ENCODE data around the gene LZTFL1. TPM values are rescaled to one million over a fixed set of nuclear protein-coding genes. Genes with fewer than 3 reads are reported as not detected.
A peak's percentile ranks its signal among the peaks of the same experiment; 100 is the strongest.

LZTFL1 gene
- total RNA-seq, 1 experiment from 2014 or later = 9.1 TPM

GRCh38 chr3:45787551-45787950, 54.4 kb downstream of the LZTFL1 start:
- CTCF ChIA-PET = no interaction called here
- H3K27me3 Mint-ChIP-seq (ENCODE audit: insufficient read depth, unreplicated experiment) = peaks cover 5% of the 10 kb centered on the region
- intact Hi-C loops (cut with micrococcal nuclease; ENCODE audit: unreplicated experiment) = no loop called here
- H3K27ac Mint-ChIP-seq (ENCODE audit: unreplicated experiment) = no peak overlapping the region
- no peak for DNase-seq
- BruUV-seq (replicated peaks) = no TSS peak
- no peaks in the 10 kb centered on the region for H3K4me1 Mint-ChIP-seq (ENCODE audit: low read depth, unreplicated experiment)
- POLR2A ChIA-PET = no interaction called here
- no peak for TF ChIP-seq CTCF (IDR thresholded peaks at IDR 0.05; ENCODE audit: insufficient read depth in 1 of 2, low read depth in 1 of 2, low read length in 1 of 2, severe bottlenecking in 1 of 2, unreplicated experiment in 1 of 2)
- Histone ChIP-seq H3K27me3 (replicated peaks; ENCODE audit: control insufficient read depth, insufficient read depth, low read length) (no peaks in the 10 kb centered on the region), H3K36me3 (ENCODE audit: control insufficient read depth, insufficient read depth, low read length) (no peaks in the 10 kb centered on the region), H3K4me1 (no peaks in the 10 kb centered on the region), H3K4me3 (ENCODE audit: low read depth, low read length) (no peak overlapping the region), H3K9me3 (0 out of 2 replicates have a peak, but pooled peaks cover 4% of the 10 kb centered on the region)
- no peaks in the 10 kb centered on the region for H3K36me3 Mint-ChIP-seq (ENCODE audit: insufficient read depth, unreplicated experiment)
- no peak overlapping the region for H3K4me3 Mint-ChIP-seq (ENCODE audit: unreplicated experiment)
- H3K9me3 Mint-ChIP-seq (ENCODE audit: unreplicated experiment) = peaks cover 8% of the 10 kb centered on the region

- Mint-ChIP-seq H3K27ac (ENCODE audit: unreplicated experiment) (no peak overlapping the region), H3K4me3 (ENCODE audit: unreplicated experiment) (no peak overlapping the region), H3K9me3 (ENCODE audit: unreplicated experiment) (peaks cover 8% of the 10 kb centered on the region), H3K4me1 (ENCODE audit: low read depth, unreplicated experiment) (no peaks in the 10 kb centered on the region), H3K36me3 (ENCODE audit: insufficient read depth, unreplicated experiment) (no peaks in the 10 kb centered on the region), H3K27me3 (ENCODE audit: insufficient read depth, unreplicated experiment) (peaks cover 5% of the 10 kb centered on the region)
- BruUV-seq (replicated peaks) = no TSS peak
- no peak for TF ChIP-seq CTCF (IDR thresholded peaks at IDR 0.05; ENCODE audit: insufficient read depth in 1 of 2, low read depth in 1 of 2, low read length in 1 of 2, severe bottlenecking in 1 of 2, unreplicated experiment in 1 of 2)
- no peak overlapping the region for H3K4me3 ChIP-seq (ENCODE audit: low read depth, low read length)
- intact Hi-C loops (cut with micrococcal nuclease; ENCODE audit: unreplicated experiment) = no loop called here
- H3K36me3 ChIP-seq (ENCODE audit: control insufficient read depth, insufficient read depth, low read length) = no peaks in the 10 kb centered on the region
- ChIA-PET POLR2A (no interaction called here), CTCF (no interaction called here)
- 0 out of 2 replicates have a peak, but pooled peaks cover 4% of the 10 kb centered on the region for H3K9me3 ChIP-seq
- no peaks in the 10 kb centered on the region for H3K4me1 ChIP-seq
- no peaks in the 10 kb centered on the region for H3K27me3 ChIP-seq (replicated peaks; ENCODE audit: control insufficient read depth, insufficient read depth, low read length)
- DNase-seq = peak in 1 of 2 experiments; percentile 15
Observed at GRCh38 chr3:45786801-45787495, 55.0 kb downstream of the LZTFL1 start.

GRCh38 chr3:45785605-45786150, 56.2 kb downstream of the LZTFL1 start:
- no peak for TF ChIP-seq CTCF (IDR thresholded peaks at IDR 0.05; ENCODE audit: insufficient read depth in 1 of 2, low read depth in 1 of 2, low read length in 1 of 2, severe bottlenecking in 1 of 2, unreplicated experiment in 1 of 2)
- no peaks in the 10 kb centered on the region for H3K4me1 Mint-ChIP-seq (ENCODE audit: low read depth, unreplicated experiment)
- BruUV-seq (replicated peaks) = no TSS peak
- ChIA-PET POLR2A (no interaction called here), CTCF (no interaction called here)
- peak in 1 of 2 experiments; percentile 21 for DNase-seq
- H3K27ac Mint-ChIP-seq (ENCODE audit: unreplicated experiment) = no peak overlapping the region
- no peaks in the 10 kb centered on the region for H3K36me3 Mint-ChIP-seq (ENCODE audit: insufficient read depth, unreplicated experiment)
- H3K9me3 Mint-ChIP-seq (ENCODE audit: unreplicated experiment) = peaks cover 8% of the 10 kb centered on the region
- no peaks in the 10 kb centered on the region for H3K36me3 ChIP-seq (ENCODE audit: control insufficient read depth, insufficient read depth, low read length)
- intact Hi-C loops (cut with micrococcal nuclease; ENCODE audit: unreplicated experiment) = no loop called here
- no peak overlapping the region for H3K4me3 Mint-ChIP-seq (ENCODE audit: unreplicated experiment)
- no peak overlapping the region for H3K4me3 ChIP-seq (ENCODE audit: low read depth, low read length)
- H3K4me1 ChIP-seq = no peaks in the 10 kb centered on the region
- H3K9me3 ChIP-seq = 0 out of 2 replicates have a peak, but pooled peaks cover 4% of the 10 kb centered on the region
- H3K27me3 ChIP-seq (replicated peaks; ENCODE audit: control insufficient read depth, insufficient read depth, low read length) = no peaks in the 10 kb centered on the region
- H3K27me3 Mint-ChIP-seq (ENCODE audit: insufficient read depth, unreplicated experiment) = peaks cover 5% of the 10 kb centered on the region
